ENCODE measurements around the gene SSX2IP.
"Not testable (repeated sequence)": the region's sequence is repeated elsewhere in the genome, so short reads cannot be mapped to it uniquely, and the experiment has no call there.

The SSX2IP gene

DNA sequence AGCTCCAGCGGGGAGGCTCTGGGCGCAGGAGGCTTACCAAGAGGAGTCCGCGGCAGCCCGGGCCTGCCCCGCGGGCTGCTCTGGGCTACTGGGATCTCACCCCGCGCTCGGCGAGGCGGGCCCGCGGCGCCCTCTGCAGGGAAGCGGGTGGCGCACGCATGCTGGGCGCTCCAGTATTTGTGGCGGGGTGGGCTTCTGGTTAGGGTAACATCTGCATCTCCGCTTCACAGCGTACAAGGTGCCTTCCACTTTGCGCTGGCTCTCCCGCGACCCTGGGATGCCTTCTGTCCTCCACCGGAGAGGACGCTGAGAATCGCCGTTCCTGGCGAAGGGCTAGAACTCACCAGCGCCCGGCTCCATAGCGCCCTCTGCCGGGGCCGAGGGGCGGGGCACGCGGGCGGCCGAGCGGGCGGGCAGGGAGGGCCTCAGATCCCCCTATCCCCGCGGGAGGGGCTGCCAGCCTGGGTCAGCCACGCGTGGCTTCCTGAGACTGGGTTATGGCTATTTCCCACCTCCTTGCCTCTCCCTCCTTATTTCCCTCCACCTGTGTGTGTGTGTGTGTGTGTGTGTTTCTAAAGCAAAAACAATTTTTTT lies 69.4 kb downstream of the SSX2IP start:
- in situ Hi-C loops (cut with MboI; ENCODE audit: low sequenced_read_pairs) = no loop called here

DNA sequence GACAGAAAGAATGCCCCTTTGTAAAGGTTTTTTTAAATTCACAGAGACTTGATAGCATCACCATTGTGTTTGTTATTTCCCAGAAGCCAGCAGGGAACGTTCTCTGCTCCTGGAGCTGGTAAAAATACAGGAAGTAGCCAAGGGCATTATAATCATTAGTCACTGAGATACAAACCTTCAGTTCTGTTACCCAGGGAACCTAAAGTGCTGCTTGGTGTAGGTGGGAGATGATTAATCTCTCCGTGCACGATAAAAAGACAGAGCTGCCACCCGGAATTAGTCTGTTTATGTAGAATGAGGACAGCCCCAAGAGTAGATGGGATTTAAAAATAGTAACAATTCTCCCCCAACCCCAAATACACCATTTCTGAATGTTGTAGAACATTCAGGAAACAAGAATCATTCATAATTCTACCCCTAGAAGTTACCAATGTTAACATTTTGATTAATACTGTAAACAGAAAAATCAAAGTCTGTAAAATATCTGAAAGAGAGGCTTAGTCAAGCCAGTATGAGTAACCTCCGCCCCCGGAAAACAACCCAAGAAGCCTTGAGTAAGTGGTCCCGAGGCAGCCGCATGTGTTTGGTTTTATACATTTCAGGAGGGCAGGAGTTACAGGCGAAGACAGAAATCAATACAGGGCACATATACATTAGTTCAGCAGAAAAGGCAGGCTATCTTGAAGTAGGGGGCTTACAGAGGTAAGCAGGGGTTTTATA lies 70.7 kb downstream of the SSX2IP start:
- in situ Hi-C loops (cut with MboI; ENCODE audit: low sequenced_read_pairs) = no loop called here

DNA sequence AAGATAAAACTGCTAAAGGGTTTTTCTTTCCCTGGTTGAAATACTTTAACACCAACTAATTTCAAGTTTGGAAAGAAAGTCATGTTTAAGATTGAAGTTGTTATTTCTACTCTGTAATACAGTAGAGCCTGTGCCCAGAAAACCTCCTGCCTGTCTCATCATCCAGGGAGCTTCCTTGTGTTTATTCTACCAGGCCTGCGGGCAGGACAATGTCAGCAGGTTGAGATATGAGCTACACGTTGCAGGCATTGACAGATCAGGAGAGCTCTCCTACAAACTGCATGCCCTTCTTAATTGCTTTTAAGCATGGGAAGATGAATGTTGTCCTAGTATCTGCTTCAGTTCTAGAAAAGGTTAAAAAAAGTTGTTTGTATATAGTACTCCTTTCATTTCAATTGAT lies 72.9 kb downstream of the SSX2IP start:
- in situ Hi-C loops (cut with MboI; ENCODE audit: low sequenced_read_pairs) = no loop called here

DNA sequence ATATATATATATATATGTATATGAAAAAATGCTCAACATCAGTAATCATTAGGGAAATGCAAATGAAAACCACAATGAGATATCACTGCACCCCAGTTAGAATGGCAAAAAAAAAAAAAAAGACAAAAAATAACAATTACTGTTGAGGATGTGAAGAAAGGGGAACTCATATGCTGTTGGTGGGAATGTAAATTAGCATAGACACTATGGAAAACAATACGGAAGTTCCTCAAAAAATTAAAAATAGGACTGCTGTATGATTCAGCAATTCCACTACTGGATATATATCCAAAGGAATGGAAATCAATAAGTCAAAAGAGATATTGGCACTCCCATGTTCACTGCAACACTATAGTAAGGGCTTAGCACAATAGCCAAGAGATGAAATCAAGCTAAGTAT lies 74.5 kb downstream of the SSX2IP start:
- in situ Hi-C loops (cut with MboI; ENCODE audit: low sequenced_read_pairs) = no loop called here

GRCh38 chr1:84613887-84614286 lies 76.4 kb downstream of the SSX2IP start:
- in situ Hi-C loops (cut with MboI; ENCODE audit: low sequenced_read_pairs) = no loop called here

- in situ Hi-C loops (cut with MboI; ENCODE audit: low sequenced_read_pairs) = no loop called here
These were observed 77.2 kb downstream of the SSX2IP start for GRCh38 chr1:84613026-84613425.

- in situ Hi-C loops (cut with MboI; ENCODE audit: low sequenced_read_pairs) = no loop called here
These were observed 78.5 kb downstream of the SSX2IP start for GRCh38 chr1:84611796-84612195.

DNA sequence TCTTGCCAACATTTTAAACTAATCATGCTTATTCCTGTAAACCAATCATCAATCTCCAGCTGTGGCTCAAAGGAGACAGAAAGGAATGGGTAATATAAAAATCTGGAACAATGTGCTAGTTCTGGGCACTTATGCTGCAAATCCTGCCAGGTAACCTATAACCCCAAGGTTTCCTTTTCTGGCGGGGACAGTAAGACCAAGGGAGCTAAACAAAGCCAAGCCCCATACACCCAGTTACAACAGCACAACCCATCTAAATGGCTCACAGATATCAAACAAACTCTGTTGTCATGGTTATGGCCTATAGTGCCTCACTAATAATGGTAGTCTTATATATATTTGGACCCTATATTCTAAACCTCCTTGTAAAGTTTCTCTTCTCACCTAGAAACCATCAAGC lies 79.2 kb downstream of the SSX2IP start:
- in situ Hi-C loops (cut with MboI; ENCODE audit: low sequenced_read_pairs) = no loop called here

DNA sequence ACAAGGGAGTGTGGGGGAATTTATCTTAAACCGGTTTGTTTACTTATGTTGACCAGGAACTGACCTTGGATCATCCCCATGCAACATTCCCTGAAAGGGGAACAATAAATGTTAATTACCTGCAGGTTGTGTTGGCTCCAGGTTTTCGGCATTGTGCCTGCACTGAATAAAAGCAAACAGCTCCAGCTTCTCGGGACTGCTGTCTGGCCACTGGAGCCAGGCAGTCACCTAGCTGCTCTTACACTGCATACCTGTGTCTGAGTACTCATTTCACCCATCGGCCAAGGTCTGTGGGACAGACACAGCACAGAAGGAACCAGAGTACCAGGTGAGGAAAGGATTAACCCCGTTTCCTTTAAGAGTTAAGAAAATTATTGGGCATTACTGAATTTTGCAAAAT lies 83.3 kb downstream of the SSX2IP start:
- in situ Hi-C loops (cut with MboI; ENCODE audit: low sequenced_read_pairs) = no loop called here

GRCh38 chr1:84605157-84605556 lies 85.1 kb downstream of the SSX2IP start:
- in situ Hi-C loops (cut with MboI; ENCODE audit: low sequenced_read_pairs) = no loop called here

DNA sequence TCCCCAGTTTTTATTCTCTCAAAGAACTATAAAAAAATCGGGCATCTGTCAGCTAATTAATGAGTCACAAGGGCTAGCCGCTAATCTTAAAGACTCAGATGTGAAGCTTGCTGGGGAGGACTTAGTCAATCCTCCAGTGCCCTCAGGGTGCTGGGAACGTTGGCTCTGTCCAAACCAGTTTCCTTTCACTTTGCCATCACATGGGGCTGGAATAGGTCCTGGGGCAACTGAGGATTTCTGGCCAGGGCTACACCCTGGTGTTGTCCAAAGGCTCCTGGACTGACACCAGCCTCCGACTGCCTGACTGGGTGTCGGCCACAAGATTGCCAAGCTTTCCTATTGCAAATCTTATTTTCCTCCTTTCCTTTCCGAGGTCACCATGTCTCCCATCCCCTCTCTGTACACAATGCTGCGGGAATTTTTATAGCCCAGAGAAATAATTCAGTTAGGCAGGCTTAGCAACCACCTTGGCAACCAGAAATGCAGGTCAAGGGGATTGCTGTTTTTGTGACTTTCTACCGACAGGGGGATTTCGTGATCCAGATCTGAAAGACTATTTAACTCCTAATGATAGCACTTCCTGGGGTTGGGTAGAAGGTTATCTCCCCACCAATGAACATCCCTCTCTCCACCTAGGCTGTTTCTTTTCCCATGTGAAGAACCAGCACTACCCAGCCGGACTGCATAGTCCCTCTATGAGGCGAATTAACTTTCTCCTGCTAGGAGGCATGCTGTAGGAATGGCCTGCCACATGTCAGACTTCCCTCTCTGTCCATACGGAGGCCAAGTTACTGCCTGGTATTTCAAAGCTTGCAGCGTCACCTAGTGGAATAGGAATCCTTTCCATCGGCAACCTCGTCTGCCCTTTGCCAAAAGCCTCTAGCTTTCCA lies 86.1 kb downstream of the SSX2IP start:
- in situ Hi-C loops (cut with MboI; ENCODE audit: low sequenced_read_pairs) = no loop called here

GRCh38 chr1:84603223-84603622 lies 87.0 kb downstream of the SSX2IP start:
- in situ Hi-C loops (cut with MboI; ENCODE audit: low sequenced_read_pairs) = no loop called here

GRCh38 chr1:84600796-84601195 lies 89.5 kb downstream of the SSX2IP start:
- in situ Hi-C loops (cut with MboI; ENCODE audit: low sequenced_read_pairs) = no loop called here

DNA sequence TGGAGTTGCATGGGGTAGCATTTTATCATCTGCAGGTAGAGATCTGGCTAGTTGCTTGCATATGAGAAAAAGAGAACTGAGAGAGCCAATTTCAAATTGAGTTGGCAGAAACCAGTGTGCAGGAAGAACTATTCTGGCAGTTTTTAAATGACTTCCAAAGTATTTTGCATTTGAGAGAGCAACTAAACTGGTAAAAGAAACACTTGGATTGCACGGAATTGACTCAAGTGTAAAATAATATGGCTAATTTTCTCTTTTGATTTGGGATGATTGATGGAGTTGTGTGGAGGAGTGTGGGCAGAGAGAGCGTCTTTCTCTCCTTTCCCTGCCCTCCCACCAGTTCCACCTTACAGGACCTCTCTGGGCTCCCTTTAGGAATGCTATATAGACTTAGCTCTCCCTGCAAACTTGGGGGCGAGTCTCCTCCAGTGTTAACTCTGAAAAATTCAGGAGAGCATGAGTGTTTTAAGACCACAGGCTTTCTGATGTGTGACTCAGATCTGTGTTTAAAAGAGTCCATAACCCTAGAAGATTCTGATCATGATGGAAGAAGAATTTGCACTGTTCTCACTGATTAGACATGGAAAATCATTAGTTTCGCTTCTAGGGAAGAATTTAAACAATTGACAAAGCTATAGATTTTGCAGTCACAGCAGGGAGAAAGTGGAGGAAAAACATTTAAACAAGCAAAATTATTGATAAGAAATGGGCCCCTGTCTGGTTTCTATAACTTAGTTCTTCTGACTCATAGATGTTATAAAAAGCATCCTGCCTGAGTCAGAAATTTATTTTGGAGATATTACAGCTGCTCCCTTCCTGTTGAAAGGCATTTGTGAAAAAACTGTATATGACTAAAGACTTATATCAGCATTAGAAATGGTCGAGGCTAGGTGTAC lies 91.2 kb downstream of the SSX2IP start:
- in situ Hi-C loops (cut with MboI; ENCODE audit: low sequenced_read_pairs) = no loop called here

DNA sequence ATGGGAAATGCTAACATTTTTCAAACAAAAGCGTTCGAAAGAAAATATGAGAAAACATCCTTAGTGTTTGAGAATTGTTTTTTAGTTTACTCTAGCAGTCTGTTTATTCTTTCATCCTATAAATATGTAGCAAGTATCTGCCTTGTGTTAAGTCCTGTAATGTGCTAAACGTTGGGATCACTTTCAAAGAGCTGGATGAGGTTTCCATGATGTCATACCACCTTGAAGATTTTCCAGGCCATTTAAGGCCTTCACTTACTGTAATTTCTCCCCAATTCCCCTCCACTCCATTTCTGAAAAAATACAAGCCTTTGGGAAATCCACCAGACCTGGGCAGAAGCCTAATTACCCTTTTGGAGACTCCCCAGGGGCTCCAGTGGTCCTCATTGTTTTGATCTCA lies 91.8 kb downstream of the SSX2IP start:
- in situ Hi-C loops (cut with MboI; ENCODE audit: low sequenced_read_pairs) = no loop called here

- in situ Hi-C loops (cut with MboI; ENCODE audit: low sequenced_read_pairs) = no loop called here
These were observed 93.2 kb downstream of the SSX2IP start for GRCh38 chr1:84597011-84597410.

- in situ Hi-C loops (cut with MboI; ENCODE audit: low sequenced_read_pairs) = not testable (repeated sequence)
These were observed 95.3 kb downstream of the SSX2IP start for GRCh38 chr1:84594959-84595358.
